ENCODE results near the gene LGALS3BP.

LGALS3BP gene

GRCh38 chr17:78997231-78997741 lies 17.6 kb upstream of the LGALS3BP start:
- no peaks in the 10 kb centered on the region for H3K27me3 ChIP-seq (ENCODE audit: insufficient read depth, poor library complexity, severe bottlenecking)
- DNase-seq (ENCODE audit: low read depth in 1 of 2, low spot score in 1 of 2) = no peak
- TF ChIP-seq POLR2AphosphoS5 (IDR thresholded peaks at IDR 0.05; ENCODE audit: low read depth) = no peak
- TF ChIP-seq REST (IDR thresholded peaks at IDR 0.05; ENCODE audit: insufficient replicate concordance, low read depth) = no peak
- no peak for TF ChIP-seq SPI1 (IDR thresholded peaks at IDR 0.05; ENCODE audit: borderline replicate concordance, low read depth)
- TF ChIP-seq CTCF (IDR thresholded peaks at IDR 0.05; ENCODE audit: insufficient read depth, low read length) = no peak
- no peak for TF ChIP-seq GABPA (IDR thresholded peaks at IDR 0.05; ENCODE audit: low read depth)
- H3K27ac ChIP-seq (replicated peaks) = no peak overlapping the region
- no peak overlapping the region for H3K4me3 ChIP-seq (replicated peaks; ENCODE audit: insufficient read depth, low read length)

DNA sequence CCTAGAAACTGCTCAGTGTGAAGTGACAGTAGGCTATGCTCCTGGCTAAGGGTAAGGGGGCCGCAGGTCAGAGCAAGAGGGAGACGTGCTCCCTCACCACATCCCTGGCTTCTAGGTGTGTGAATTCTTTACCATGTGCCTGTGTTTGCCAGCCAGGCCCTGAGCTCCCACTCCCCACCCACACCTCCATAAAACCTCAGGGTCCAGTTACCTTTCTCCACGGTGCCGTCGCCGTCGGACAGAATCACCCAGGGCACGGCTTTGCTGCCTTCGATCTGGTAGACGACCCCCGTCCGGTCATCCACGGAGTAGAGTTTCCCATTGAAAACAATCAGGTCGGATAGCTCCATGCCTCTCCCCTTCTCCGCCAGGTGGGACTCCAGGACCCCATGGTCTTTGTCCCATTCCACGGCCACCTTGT lies 17.1 kb upstream of the LGALS3BP start:
- Histone ChIP-seq H3K27me3 (ENCODE audit: insufficient read depth, poor library complexity, severe bottlenecking) (no peaks in the 10 kb centered on the region), H3K27ac (replicated peaks) (no peak overlapping the region), H3K4me3 (replicated peaks; ENCODE audit: insufficient read depth, low read length) (no peak overlapping the region)
- TF ChIP-seq POLR2AphosphoS5 (IDR thresholded peaks at IDR 0.05; ENCODE audit: low read depth) (no peak), CTCF (IDR thresholded peaks at IDR 0.05; ENCODE audit: insufficient read depth, low read length) (no peak), REST (IDR thresholded peaks at IDR 0.05; ENCODE audit: insufficient replicate concordance, low read depth) (no peak), GABPA (IDR thresholded peaks at IDR 0.05; ENCODE audit: low read depth) (no peak), SPI1 (IDR thresholded peaks at IDR 0.05; ENCODE audit: borderline replicate concordance, low read depth) (no peak)
- DNase-seq (ENCODE audit: low read depth in 1 of 2, low spot score in 1 of 2) = no peak

GRCh38 chr17:78995761-78996451 lies 16.2 kb upstream of the LGALS3BP start:
- Histone ChIP-seq H3K27me3 (ENCODE audit: insufficient read depth, poor library complexity, severe bottlenecking) (no peaks in the 10 kb centered on the region), H3K27ac (replicated peaks) (no peak overlapping the region), H3K4me3 (replicated peaks; ENCODE audit: insufficient read depth, low read length) (no peak overlapping the region)
- DNase-seq (ENCODE audit: low read depth in 1 of 2, low spot score in 1 of 2) = no peak
- TF ChIP-seq GABPA (IDR thresholded peaks at IDR 0.05; ENCODE audit: low read depth) = no peak
- TF ChIP-seq REST (IDR thresholded peaks at IDR 0.05; ENCODE audit: insufficient replicate concordance, low read depth) = no peak
- no peak for TF ChIP-seq POLR2AphosphoS5 (IDR thresholded peaks at IDR 0.05; ENCODE audit: low read depth)
- TF ChIP-seq SPI1 (IDR thresholded peaks at IDR 0.05; ENCODE audit: borderline replicate concordance, low read depth) = no peak
- TF ChIP-seq CTCF (IDR thresholded peaks at IDR 0.05; ENCODE audit: insufficient read depth, low read length) = no peak

All from HL-60 (cell line).